Activated B cell treated with CpG ODN at 0.5 μM for 24 hours (primary cell): Measurements from ENCODE around the gene HADHB. TPM values are rescaled to one million over a fixed set of nuclear protein-coding genes. Genes with fewer than 3 reads are reported as not detected.
"Not testable (repeated sequence)": the region's sequence is repeated elsewhere in the genome, so short reads cannot be mapped to it uniquely, and the experiment has no call there.

ENCODE experiments used
- ATAC-seq: fragments of 200-7000 bp; cut with Tn5 transposase; one replicate; pipeline ENCODE4 v1.10.0; 2021; ENCODE audit warnings: low read depth, mild to moderate bottlenecking, moderate library complexity
- CTCF ChIA-PET: fragments of 350-600 bp; sonication (Branson Sonifier 250); formaldehyde crosslinking; loops from one replicate; lab custom pipeline; 2021; ENCODE audit warnings: antibody characterized with exemption; lab: Charles Lee
- POLR2A ChIA-PET: fragments of 350-600 bp; sonication (Branson Sonifier 250); formaldehyde crosslinking; loops from one replicate; lab custom pipeline; 2021; ENCODE audit warnings: antibody characterized with exemption; lab: Charles Lee
- DNase-seq: peaks from one replicate; pipeline ENCODE4 v3.0.0; 2022
- H3K27ac Mint-ChIP-seq: one replicate; pipeline ENCODE4 v1.8.0; 2020; ENCODE audit warnings: mixed read lengths
- H3K27me3 Mint-ChIP-seq: one replicate; pipeline ENCODE4 v1.8.0; 2021; ENCODE audit warnings: mixed read lengths
- H3K36me3 Mint-ChIP-seq: one replicate; pipeline ENCODE4 v1.8.0; 2021; ENCODE audit warnings: low read depth, mixed read lengths
- H3K4me1 Mint-ChIP-seq: one replicate; pipeline ENCODE4 v1.8.0; 2021; ENCODE audit warnings: mixed read lengths
- H3K4me3 Mint-ChIP-seq: one replicate; pipeline ENCODE4 v1.8.0; 2020; ENCODE audit warnings: mild to moderate bottlenecking, mixed read lengths
- H3K9me3 Mint-ChIP-seq: one replicate; pipeline ENCODE4 v1.8.0; 2020; ENCODE audit warnings: mixed read lengths
- intact Hi-C: fragments of 100-400 bp; cut with micrococcal nuclease; formaldehyde crosslinking; loops from one replicate; pipeline ENCODE4 v1.15.1; 2024
- total RNA-seq: library from RNA; stranded (reverse); gene quantifications from 2 replicates; pipeline ENCODE4 v1.2.3, GENCODE V29; 2022
- TF ChIP-seq, protein P1 (sequence below): fragments of 200-600 bp; IDR thresholded peaks from one replicate; pipeline ENCODE4 v1.8.0; 2022; ENCODE audit warnings: antibody characterized with exemption, mild to moderate bottlenecking

Gene HADHB
- total RNA-seq, 1 donor from 2014 or later: 65.6 TPM

DNA sequence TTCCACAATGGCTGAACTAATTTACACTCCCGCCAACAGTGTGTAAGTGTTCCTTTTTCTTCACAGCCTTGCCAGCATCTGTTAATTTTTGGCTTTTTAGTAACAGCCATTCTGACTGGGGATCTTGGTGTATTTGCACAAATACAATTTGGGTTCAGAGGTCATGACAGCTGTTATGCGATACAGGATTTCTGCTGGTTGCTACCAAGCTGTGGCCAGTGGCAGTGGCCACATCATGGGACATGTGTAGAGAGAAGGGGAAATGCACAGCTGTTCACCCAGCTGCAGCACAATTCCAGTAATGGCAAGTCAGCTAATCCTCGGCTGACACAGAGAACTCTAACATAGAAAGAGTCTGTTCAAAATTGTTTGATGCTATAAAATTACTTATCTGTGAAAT is 80.2 kb downstream of the HADHB start:
- no peaks in the 10 kb centered on the region for H3K36me3 Mint-ChIP-seq
- POLR2A ChIA-PET: no interaction called here
- ATAC-seq (no peak), DNase-seq (no peak)
- no peak overlapping the region for H3K4me3 Mint-ChIP-seq
- TF ChIP-seq, protein P1, sequence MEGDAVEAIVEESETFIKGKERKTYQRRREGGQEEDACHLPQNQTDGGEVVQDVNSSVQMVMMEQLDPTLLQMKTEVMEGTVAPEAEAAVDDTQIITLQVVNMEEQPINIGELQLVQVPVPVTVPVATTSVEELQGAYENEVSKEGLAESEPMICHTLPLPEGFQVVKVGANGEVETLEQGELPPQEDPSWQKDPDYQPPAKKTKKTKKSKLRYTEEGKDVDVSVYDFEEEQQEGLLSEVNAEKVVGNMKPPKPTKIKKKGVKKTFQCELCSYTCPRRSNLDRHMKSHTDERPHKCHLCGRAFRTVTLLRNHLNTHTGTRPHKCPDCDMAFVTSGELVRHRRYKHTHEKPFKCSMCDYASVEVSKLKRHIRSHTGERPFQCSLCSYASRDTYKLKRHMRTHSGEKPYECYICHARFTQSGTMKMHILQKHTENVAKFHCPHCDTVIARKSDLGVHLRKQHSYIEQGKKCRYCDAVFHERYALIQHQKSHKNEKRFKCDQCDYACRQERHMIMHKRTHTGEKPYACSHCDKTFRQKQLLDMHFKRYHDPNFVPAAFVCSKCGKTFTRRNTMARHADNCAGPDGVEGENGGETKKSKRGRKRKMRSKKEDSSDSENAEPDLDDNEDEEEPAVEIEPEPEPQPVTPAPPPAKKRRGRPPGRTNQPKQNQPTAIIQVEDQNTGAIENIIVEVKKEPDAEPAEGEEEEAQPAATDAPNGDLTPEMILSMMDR: no peak
- peaks cover 3% of the 10 kb centered on the region for H3K4me1 Mint-ChIP-seq
- no peak overlapping the region for H3K27ac Mint-ChIP-seq
- H3K27me3 Mint-ChIP-seq: no peaks in the 10 kb centered on the region
- peaks cover 2% of the 10 kb centered on the region for H3K9me3 Mint-ChIP-seq
- intact Hi-C loops: no loop called here
- CTCF ChIA-PET: interaction anchor here (1.1 kb wide), 1 partner anchor 373 kb away, joined by 3 read pairs; no protein-coding TSS in a partner anchor

DNA sequence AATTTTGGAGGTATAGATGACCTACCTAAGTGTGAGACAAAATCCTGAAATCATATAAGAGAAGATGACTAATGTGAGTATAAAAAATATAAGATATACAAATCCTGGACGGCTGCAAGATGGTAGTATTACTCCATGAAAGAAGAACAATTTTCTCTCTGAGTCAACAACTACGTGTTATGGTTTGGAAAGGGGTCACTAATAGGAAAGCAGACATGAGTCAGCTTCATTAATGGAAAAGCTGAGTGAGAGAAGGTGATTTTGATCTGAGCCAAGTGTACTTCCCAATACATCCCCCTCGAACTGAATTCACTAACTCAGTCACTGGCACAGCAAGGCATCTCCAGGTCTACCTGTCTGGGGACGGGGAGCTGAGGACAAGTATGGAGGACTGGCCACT is 81.1 kb downstream of the HADHB start:
- TF ChIP-seq, protein P1: no peak
- ChIA-PET POLR2A (interaction anchor here (0.6 kb wide), 1 partner anchor 544 kb away, joined by 7 read pairs; no protein-coding TSS in a partner anchor), CTCF (interaction anchor here (1.1 kb wide), 1 partner anchor 374 kb away, joined by 3 read pairs; no protein-coding TSS in a partner anchor)
- peaks cover 6% of the 10 kb centered on the region for H3K4me1 Mint-ChIP-seq
- no peak for ATAC-seq
- no peak for DNase-seq
- no peaks in the 10 kb centered on the region for H3K36me3 Mint-ChIP-seq
- H3K27ac Mint-ChIP-seq: no peak overlapping the region
- intact Hi-C loops: no loop called here
- peaks cover 2% of the 10 kb centered on the region for H3K9me3 Mint-ChIP-seq
- no peaks in the 10 kb centered on the region for H3K27me3 Mint-ChIP-seq
- no peak overlapping the region for H3K4me3 Mint-ChIP-seq

DNA sequence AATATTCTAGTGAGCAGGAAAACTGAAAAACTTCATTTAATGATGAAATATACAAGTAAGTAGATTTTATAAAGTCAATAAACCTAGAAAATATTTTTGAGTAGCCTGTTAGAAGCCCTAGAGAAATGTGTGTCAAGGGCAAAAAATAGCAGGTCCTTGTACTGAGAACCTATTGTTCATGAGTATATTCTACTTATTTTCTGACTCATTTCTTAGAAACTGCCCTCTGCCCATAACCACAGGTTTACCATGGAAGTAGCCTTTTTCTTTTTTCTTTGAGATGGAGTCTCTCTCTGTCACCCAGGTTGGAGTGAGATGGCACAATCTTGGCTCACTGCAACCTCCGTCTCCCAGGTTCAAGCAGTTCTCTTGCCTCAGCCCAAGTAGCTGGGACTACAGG is 81.8 kb downstream of the HADHB start:
- no peak overlapping the region for H3K27ac Mint-ChIP-seq
- DNase-seq: no peak
- H3K4me3 Mint-ChIP-seq: no peak overlapping the region
- H3K36me3 Mint-ChIP-seq: no peaks in the 10 kb centered on the region
- ChIA-PET CTCF (no interaction called here), POLR2A (no interaction called here)
- intact Hi-C loops: no loop called here
- H3K9me3 Mint-ChIP-seq: peaks cover 2% of the 10 kb centered on the region
- no peaks in the 10 kb centered on the region for H3K27me3 Mint-ChIP-seq
- TF ChIP-seq, protein P1: no peak
- ATAC-seq: no peak
- H3K4me1 Mint-ChIP-seq: peaks cover 6% of the 10 kb centered on the region

DNA sequence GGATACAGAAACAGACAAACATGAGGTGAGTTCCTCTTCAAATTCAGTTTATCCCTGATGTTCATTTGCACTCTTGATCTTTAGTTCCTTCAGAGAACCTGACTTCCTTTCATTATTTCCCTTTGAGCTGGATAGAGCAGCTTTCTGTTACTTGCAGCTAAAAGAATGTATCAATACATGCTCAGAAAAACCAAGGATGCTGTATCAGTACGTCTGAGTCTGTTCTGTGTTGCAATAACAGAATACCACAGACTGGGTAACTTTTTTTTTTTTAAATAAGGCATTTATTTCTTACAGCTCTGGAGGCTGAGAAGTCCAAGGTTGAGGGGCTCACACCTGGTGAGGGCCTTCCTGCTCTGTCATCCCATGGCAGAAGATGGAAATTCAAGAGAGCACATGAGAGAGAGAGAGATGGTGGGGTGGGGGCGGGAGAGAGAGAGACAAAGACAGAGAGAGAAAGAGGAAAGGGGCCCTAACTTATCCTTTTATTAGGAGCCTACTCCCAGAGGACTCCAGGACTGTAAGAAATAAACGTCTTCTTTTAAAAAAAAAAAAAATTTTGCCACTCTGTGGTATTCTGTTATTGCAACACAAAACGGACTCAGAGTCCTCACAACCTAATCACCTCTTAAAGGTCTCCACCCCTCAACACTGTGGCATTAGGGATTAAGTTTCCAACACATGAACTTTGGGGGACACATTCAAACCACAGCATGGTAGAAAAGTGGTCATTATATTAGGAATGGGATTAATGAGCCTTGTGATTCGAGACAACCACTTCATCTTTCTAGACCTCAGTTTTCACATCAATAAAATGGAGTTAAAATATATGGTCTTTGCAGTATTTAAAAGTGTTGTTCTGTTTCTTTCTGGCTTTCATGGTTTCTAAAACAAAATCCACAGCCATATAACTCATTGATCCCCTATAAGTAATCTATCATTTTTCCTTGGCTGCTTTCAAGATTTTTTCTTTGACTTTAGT is 82.8 kb downstream of the HADHB start:
- Mint-ChIP-seq H3K27ac (no peak overlapping the region), H3K4me3 (no peak overlapping the region), H3K27me3 (no peaks in the 10 kb centered on the region), H3K9me3 (peaks cover 2% of the 10 kb centered on the region), H3K4me1 (peaks cover 6% of the 10 kb centered on the region), H3K36me3 (no peaks in the 10 kb centered on the region)
- ChIA-PET CTCF (interaction anchor here (2.4 kb wide), 1 partner anchor 376 kb away, joined by 9 read pairs; no protein-coding TSS in a partner anchor), POLR2A (no interaction called here)
- intact Hi-C loops: no loop called here
- TF ChIP-seq, protein P1: no peak
- DNase-seq: no peak
- ATAC-seq: no peak

DNA sequence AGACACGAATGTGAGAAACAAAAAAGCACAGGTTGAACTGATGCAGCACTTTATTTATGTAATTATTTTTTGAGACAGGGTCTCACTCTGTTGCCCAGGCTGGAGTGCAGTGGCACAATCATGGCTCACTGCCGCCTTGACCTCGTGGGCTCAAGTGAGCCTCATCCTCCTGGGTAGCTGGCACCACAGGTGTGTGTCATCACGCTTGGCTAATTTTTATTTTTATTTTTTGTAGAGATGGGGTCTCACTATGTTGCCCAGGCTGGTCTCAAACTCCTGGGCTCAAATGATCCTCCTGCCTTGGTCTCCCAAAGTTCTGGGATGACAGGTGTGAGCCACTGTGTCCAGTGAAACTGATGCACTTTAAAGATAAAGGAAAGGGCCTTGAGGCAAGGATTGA is 84.3 kb downstream of the HADHB start:
- ATAC-seq, H3K36me3 Mint-ChIP-seq, H3K27me3 Mint-ChIP-seq, H3K9me3 Mint-ChIP-seq, intact Hi-C loops, DNase-seq, H3K4me3 Mint-ChIP-seq, H3K27ac Mint-ChIP-seq, H3K4me1 Mint-ChIP-seq: not testable (repeated sequence)
- ChIA-PET CTCF (interaction anchor here (1.4 to 2.4 kb wide), 4 partner anchors 29 to 378 kb away, joined by 3 to 9 read pairs (median 4); no protein-coding TSS in a partner anchor), POLR2A (interaction anchor here (0.6 kb wide), 1 partner anchor 83 kb away, joined by 3 read pairs; no protein-coding TSS in a partner anchor)
